Measurements from ENCODE around the gene NRF1. TPM values are rescaled to one million over a fixed set of nuclear protein-coding genes. Genes with fewer than 3 reads are reported as not detected.
A peak's percentile ranks its signal among the peaks of the same experiment; 100 is the strongest.

The NRF1 gene
- polyA plus RNA-seq, 3 donors from 2014 or later = 9.8 to 24.7 (median 12.7) TPM

- Mint-ChIP-seq H3K36me3 (no peaks in the 10 kb centered on the region), H3K27ac (no peak overlapping the region), H3K4me3 (peak overlapping the region in 4 of 5 donors; percentile 39 to 62 (median 58)), H3K27me3 (ENCODE audit: low read depth in 3 of 3) (peaks cover 18 to 33% (median 28%) of the 10 kb centered on the region in 3 donors), H3K9me3 (no peaks in the 10 kb centered on the region), H3K4me1 (peaks cover 26 to 28% of the 10 kb centered on the region in 2 donors)
- DNase-seq = no peak
Observed at GRCh38 chr7:129778770-129779601, 167.5 kb downstream of the NRF1 start.

GRCh38 chr7:129779602-129780256, 168.2 kb downstream of the NRF1 start:
- Mint-ChIP-seq H3K9me3 (no peaks in the 10 kb centered on the region), H3K27ac (no peak overlapping the region), H3K27me3 (ENCODE audit: low read depth in 3 of 3) (peaks cover 18 to 35% (median 28%) of the 10 kb centered on the region in 3 donors), H3K4me3 (peak overlapping the region in 2 of 5 donors; percentile 9 to 21), H3K4me1 (peaks cover 30 to 31% of the 10 kb centered on the region in 2 donors), H3K36me3 (no peaks in the 10 kb centered on the region)
- no peak for DNase-seq

GRCh38 chr7:129780257-129780973, 168.9 kb downstream of the NRF1 start:
- H3K27ac Mint-ChIP-seq = no peak overlapping the region
- peak overlapping the region in 4 of 5 donors; percentile 45 to 66 (median 50) for H3K4me3 Mint-ChIP-seq
- H3K36me3 Mint-ChIP-seq = no peaks in the 10 kb centered on the region
- H3K27me3 Mint-ChIP-seq (ENCODE audit: low read depth in 3 of 3) = peaks cover 18 to 41% (median 27%) of the 10 kb centered on the region in 3 donors
- DNase-seq = no peak
- no peaks in the 10 kb centered on the region for H3K9me3 Mint-ChIP-seq
- peaks cover 37 to 38% of the 10 kb centered on the region in 2 donors for H3K4me1 Mint-ChIP-seq

- Mint-ChIP-seq H3K36me3 (no peaks in the 10 kb centered on the region), H3K4me3 (peak overlapping the region; percentile 64 to 82 (median 73)), H3K9me3 (no peaks in the 10 kb centered on the region), H3K27ac (no peak overlapping the region), H3K4me1 (peaks cover 44% of the 10 kb centered on the region in 2 donors), H3K27me3 (ENCODE audit: low read depth in 3 of 3) (peaks cover 25 to 46% (median 26%) of the 10 kb centered on the region in 3 donors)
- no peak for DNase-seq
Observed at GRCh38 chr7:129780974-129781927, 169.7 kb downstream of the NRF1 start.

- peaks cover 44% of the 10 kb centered on the region in 2 donors for H3K4me1 Mint-ChIP-seq
- no peak overlapping the region for H3K27ac Mint-ChIP-seq
- H3K9me3 Mint-ChIP-seq = no peaks in the 10 kb centered on the region
- H3K4me3 Mint-ChIP-seq = peak overlapping the region; percentile 49 to 82 (median 66)
- DNase-seq = no peak
- H3K27me3 Mint-ChIP-seq (ENCODE audit: low read depth in 3 of 3) = peaks cover 25 to 45% (median 26%) of the 10 kb centered on the region in 3 donors
- H3K36me3 Mint-ChIP-seq = no peaks in the 10 kb centered on the region
Observed at GRCh38 chr7:129781928-129782817, 170.7 kb downstream of the NRF1 start.

- Mint-ChIP-seq H3K27me3 (ENCODE audit: low read depth in 3 of 3) (peaks cover 26 to 42% (median 28%) of the 10 kb centered on the region in 3 donors), H3K36me3 (no peaks in the 10 kb centered on the region), H3K27ac (no peak overlapping the region), H3K9me3 (no peaks in the 10 kb centered on the region), H3K4me1 (peaks cover 44% of the 10 kb centered on the region in 2 donors), H3K4me3 (peak overlapping the region; percentile 49 to 74 (median 66))
- DNase-seq = no peak
Observed at GRCh38 chr7:129782818-129783583, 171.5 kb downstream of the NRF1 start.

GRCh38 chr7:129783584-129783919, 172.0 kb downstream of the NRF1 start:
- Mint-ChIP-seq H3K4me3 (peak overlapping the region; percentile 15 to 74 (median 46)), H3K27me3 (ENCODE audit: low read depth in 3 of 3) (peaks cover 26 to 37% (median 28%) of the 10 kb centered on the region in 3 donors), H3K36me3 (no peaks in the 10 kb centered on the region), H3K27ac (no peak overlapping the region), H3K4me1 (peaks cover 43 to 44% of the 10 kb centered on the region in 2 donors), H3K9me3 (no peaks in the 10 kb centered on the region)
- DNase-seq = no peak

- no peak overlapping the region for H3K27ac Mint-ChIP-seq
- no peaks in the 10 kb centered on the region for H3K9me3 Mint-ChIP-seq
- no peak for DNase-seq
- H3K27me3 Mint-ChIP-seq (ENCODE audit: low read depth in 3 of 3) = peaks cover 26 to 37% (median 28%) of the 10 kb centered on the region in 3 donors
- H3K4me1 Mint-ChIP-seq = peaks cover 41 to 44% of the 10 kb centered on the region in 2 donors
- peak overlapping the region in 1 of 5 donors; percentile 33 for H3K4me3 Mint-ChIP-seq
- H3K36me3 Mint-ChIP-seq = no peaks in the 10 kb centered on the region
Observed at GRCh38 chr7:129784437-129784782, 172.9 kb downstream of the NRF1 start.

- Mint-ChIP-seq H3K36me3 (no peaks in the 10 kb centered on the region), H3K27me3 (ENCODE audit: low read depth in 3 of 3) (peaks cover 26 to 39% (median 28%) of the 10 kb centered on the region in 3 donors), H3K9me3 (no peaks in the 10 kb centered on the region), H3K4me1 (peaks cover 41 to 44% of the 10 kb centered on the region in 2 donors), H3K27ac (no peak overlapping the region), H3K4me3 (peak overlapping the region; percentile 60 to 79 (median 67))
- no peak for DNase-seq
Observed at GRCh38 chr7:129784783-129785684, 173.5 kb downstream of the NRF1 start.

- H3K27me3 Mint-ChIP-seq (ENCODE audit: low read depth in 3 of 3) = peaks cover 26 to 39% (median 28%) of the 10 kb centered on the region in 3 donors
- peaks cover 38 to 42% of the 10 kb centered on the region in 2 donors for H3K4me1 Mint-ChIP-seq
- DNase-seq = no peak
- peak overlapping the region; percentile 60 to 79 (median 67) for H3K4me3 Mint-ChIP-seq
- H3K27ac Mint-ChIP-seq = no peak overlapping the region
- H3K36me3 Mint-ChIP-seq = no peaks in the 10 kb centered on the region
- no peaks in the 10 kb centered on the region for H3K9me3 Mint-ChIP-seq
Observed at GRCh38 chr7:129785685-129786514, 174.4 kb downstream of the NRF1 start.

Data from immature natural killer cell (primary cell).